Measurements from ENCODE around the gene BRAT1. TPM values are rescaled to one million over a fixed set of nuclear protein-coding genes. Genes with fewer than 3 reads are reported as not detected.

Gene BRAT1
- total RNA-seq, 1 experiment from 2014 or later, result 39.0 TPM

DNA sequence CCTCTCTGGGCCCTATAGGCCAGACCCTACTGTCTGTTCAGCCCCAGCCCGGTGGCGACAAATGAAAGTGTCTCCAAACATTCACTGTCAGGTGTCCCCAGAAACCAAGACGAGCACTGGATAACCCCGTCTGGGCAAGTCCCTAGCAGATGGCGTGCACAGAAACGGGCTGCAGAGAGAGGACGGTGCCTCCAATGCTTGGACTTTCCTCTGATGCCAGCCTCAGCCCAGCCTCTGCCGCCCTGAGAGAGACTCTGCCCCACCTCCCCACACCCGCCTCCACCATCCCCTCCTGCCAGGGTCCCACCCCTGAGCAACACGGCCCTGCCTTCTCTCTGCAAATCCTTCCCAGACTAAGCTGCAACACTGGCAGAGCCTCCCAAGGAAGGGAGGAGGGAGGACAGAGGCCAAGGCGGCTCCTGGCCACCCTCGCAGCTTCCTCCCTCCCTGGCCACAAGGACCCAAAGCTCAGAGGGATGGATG lies 43.1 kb downstream of the BRAT1 start:
- DNase-seq (ENCODE audit: low read depth), result no peak

DNA sequence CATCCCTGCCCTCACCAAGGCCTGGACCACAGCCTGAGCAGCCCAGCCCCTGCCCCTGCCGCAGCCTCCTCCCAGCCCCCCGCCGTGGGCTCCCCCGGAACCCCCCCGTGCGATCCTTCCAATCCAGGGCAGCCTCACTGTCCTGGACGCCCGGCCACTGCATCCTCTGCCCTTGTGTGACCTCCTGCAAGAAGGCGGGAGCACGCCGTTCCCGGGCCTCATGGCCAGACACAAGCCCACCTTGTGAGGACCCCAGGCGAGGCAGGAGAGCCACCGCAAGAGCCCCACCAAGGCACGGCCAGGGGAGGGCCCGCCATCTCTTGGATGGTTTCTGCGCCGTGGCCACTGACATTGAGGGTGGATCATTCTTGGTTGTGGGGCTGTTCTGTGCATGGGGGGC lies 43.6 kb downstream of the BRAT1 start:
- DNase-seq (ENCODE audit: low read depth), result no peak

DNA sequence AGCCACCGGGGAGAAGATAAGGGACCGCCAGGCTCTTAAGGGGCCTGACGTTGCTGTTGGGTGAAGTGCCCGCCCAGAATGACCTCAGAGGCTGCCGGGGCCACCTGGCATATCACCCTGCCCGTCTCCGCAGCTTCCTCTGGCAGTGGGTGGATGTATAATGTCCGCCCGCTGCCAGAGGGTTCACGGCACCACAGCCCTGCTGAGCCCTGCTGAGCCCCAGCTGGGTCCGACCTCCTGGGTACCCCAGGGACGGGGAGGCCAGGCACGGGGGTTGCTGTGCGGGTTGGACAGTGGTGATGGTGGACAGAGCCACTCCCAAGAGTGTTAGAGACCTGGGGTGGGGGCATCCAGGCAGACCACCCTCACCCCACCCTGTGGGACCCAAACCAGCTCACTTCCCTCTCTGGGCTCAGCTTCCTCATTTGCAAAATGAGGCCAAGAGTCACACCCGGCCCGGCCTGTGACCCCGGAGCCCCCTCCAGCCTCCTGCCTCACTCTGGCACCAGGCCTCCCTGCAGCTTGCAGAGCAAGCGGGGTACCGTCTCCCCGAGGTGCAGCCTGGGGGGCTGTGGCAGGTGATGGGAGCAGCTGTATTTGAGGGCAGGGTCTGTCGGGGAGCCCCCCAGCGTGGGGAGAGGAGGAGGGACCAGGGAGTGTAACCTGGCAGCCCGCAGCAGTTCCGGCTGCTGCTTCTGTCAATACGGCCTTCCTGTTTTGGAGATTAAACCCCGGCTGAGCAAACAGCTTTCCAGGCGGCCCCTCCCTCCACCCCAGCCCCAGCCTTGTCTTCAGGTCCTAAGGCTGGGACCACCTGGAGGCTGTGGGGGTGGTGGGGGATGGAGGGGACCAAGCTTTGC lies 44.2 kb downstream of the BRAT1 start:
- no peak for DNase-seq (ENCODE audit: low read depth)

DNA sequence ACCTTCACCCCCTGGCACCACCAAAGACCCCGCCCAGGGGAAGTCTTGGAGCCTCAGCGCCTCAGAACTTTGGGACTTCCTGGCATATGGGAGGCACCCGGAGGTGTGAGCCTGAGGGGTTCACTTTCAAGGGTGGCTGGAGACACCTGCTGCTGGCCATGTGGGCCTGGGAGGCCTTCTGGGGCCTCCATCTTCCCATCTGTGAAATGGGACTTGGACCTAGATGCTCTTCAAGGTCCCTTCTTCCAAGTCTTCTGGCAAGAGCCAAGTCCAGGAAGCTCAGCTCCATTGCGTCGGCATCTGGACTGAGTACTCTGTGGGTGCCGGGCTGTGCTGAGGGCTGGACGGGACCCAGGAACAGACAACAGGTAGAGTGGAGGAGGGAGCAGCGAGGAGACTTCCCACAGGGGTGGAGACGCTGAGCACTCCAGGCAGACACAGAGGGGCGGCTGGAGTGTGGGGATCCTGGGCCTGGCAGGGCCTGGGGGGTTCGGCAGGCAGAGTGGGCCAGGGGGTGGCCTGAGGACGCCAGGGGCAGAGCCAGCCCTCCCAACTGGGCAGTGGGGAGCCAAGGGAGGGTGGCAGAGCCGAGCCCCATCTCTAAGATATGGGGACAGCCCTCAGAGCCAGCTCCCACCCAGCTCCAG lies 45.1 kb downstream of the BRAT1 start:
- DNase-seq (ENCODE audit: low read depth), result no peak

DNA sequence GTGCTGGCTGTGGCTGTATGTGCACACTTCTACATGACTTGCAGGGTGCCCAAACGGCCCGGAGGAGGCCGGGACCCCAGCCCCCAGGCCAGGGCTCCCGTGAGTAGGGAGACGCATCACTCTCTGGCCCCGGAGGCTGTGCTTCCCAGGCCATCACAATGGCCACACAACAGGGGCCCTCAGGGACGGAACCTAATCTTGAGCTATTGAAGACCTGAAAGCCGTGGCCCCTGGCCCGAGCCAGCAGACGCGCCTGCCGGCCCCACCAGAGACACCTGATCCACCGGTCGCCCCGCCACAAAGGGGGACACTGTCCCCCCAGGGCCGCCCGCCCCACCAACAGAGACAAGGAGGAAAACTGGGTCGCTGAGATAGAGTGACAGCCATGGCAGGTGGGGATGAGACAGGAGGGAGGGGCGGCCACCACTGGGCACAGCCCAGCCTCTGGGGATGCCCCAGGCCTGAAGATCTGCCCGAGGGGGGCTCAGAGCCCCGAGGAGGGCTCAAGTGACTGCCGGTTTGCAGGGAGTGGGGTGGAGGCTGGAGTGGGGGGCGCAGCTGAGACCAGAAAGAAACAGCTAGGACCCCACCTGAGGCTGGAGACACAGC lies 45.9 kb downstream of the BRAT1 start:
- DNase-seq (ENCODE audit: low read depth), result no peak

- peak; percentile 59 for DNase-seq (ENCODE audit: low read depth)
These were observed 46.8 kb downstream of the BRAT1 start for GRCh38 chr7:2508327-2509215.

DNA sequence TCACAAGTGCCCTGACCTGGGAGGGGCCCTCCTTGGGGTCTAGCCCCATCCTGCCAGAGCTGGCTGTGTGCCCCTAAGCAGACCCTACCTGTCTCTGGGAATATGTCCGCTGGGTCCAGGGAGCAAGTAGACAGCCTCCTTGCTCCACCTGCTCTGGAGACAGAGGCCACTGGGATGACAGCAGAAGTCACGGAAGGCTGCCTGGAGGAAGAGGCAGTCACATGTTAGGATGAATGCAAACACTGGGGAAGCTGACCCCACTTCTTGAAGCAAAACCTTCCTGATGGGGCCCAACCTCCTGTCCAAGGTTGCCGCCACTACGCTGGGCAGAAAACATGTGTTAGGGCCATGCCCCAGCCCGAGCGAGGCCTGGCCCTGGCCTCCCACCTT lies 47.4 kb downstream of the BRAT1 start:
- DNase-seq (ENCODE audit: low read depth), result no peak

DNA sequence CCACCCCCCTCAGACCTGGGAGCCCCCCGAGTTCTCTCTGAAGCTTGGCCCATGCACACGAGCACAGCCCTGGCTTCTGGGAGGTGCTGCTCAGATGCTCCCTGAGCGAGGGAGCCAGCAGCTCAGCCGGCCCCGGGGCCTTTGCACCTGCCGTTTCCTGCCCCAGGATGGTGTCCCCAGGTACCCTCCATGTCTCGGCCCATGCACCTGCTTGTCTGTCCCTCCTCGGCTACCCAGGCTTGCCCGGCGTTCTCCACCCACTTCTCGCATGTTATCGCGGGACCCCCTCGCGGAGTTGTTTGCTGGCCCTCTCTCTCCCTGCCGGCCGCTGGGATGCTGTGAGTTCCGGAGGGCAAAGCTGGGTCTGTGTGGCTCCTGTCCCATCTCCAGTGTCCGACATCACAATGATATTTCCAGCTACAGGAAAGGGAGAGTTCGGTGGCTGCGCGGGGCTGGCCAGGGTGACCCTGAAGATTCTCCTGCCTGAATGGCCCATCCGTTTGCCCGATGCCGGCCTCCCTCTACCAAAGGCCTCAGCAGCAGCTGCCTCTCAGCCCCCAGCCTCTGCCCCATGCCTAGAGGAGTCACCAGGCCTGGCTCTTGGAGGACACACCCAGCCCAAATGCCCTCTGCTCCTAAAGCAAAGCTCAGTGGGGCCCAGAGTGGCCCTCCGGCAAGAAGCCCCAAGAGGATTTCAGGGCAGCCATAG lies 48.0 kb downstream of the BRAT1 start:
- DNase-seq (ENCODE audit: low read depth), result no peak

DNA sequence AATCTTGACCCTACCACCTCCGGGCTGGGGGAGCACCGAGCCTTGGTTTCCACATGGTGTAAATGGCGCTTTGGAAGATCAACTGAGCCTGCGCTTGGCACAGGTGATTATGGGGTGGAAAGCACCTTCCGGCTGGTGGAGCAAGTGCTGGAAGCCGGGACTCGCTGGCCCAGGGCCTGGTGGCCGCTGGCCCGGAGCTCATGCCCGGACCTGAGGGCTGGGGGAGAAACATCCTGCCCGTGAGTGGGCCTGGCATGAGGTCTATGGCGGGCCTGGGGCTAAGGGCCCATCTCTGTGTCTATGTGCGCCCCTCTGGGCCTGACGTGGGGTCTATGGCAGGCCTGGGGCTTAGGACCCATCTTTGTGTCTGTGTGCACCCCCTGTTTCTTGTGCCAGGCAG lies 49.9 kb downstream of the BRAT1 start:
- no peak for DNase-seq (ENCODE audit: low read depth)

GRCh38 chr7:2504889-2505375 lies 50.4 kb downstream of the BRAT1 start:
- DNase-seq (ENCODE audit: low read depth), result no peak

- DNase-seq (ENCODE audit: low read depth), result no peak
These were observed 51.0 kb downstream of the BRAT1 start for GRCh38 chr7:2504128-2504888.

GRCh38 chr7:2503056-2503941 lies 52.0 kb downstream of the BRAT1 start:
- DNase-seq (ENCODE audit: low read depth), result no peak

- DNase-seq (ENCODE audit: low read depth), result no peak
These were observed 52.7 kb downstream of the BRAT1 start for GRCh38 chr7:2502647-2502966.

GRCh38 chr7:2501947-2502646 lies 53.2 kb downstream of the BRAT1 start:
- no peak for DNase-seq (ENCODE audit: low read depth)

GRCh38 chr7:2500701-2501100 lies 54.6 kb downstream of the BRAT1 start:
- DNase-seq (ENCODE audit: low read depth), result no peak

DNA sequence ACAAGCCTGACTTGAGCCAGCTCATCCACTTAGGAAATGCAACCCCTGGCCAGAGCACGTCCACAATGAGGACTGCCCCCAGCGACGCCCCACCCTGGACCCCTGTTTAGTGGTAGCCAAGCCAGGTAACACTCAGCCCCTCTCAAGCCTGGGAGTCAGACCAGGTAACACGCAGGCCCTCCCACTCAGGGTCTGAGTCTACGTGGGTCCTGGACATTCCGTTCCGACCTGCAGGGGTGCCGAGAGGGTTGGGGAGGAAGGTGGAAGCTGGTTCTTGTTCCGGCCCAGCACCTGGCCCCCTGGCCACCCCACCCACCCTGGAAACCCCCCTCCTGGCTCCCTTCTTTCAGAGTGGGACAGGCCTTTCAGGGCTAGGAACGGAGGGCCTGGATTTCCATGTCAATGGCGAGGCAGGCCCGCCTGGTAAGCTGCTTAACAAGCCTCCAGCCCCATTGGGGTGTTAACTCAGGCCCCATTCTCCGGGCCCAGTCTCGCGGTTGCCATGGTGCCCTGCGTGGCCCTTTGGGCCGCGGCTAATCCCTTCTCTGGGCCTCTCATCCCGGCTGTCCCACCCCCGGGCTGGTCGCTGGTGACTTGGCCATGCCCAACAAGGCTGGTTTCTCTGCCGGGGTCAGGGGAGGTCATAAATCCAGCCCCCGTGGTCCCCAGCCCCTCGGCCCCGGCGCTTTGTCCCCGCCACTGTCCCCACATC lies 55.4 kb downstream of the BRAT1 start:
- DNase-seq (ENCODE audit: low read depth), result no peak

- no peak for DNase-seq (ENCODE audit: low read depth)
These were observed 56.1 kb downstream of the BRAT1 start for GRCh38 chr7:2499181-2499580.

- no peak for DNase-seq (ENCODE audit: low read depth)
These were observed 56.6 kb downstream of the BRAT1 start for GRCh38 chr7:2498708-2499107.
